ENCODE data around the gene PLAAT2.
"Not testable (repeated sequence)": the region's sequence is repeated elsewhere in the genome, so short reads cannot be mapped to it uniquely, and the experiment has no call there.

Gene PLAAT2

DNA sequence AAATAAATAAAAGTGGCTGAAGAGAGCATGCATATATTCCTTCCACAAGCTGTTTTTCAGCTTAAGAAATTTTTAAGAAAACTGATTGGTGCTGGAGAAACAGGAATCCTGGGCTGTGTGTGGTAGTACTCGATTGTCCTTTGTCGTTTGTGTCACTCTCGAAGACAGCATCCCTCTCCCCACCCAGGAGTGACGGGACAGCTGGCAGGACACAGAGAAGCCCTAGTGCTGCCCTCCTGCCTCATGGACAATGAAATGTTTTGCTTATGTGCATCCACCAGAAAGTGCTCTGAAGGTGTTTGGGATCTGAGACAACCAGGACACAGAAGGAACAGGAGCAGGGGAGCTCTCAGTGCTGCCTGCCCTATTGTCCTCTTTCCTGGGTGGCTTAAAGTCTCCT is 13.8 kb downstream of the PLAAT2 start:
- peak; percentile 4 for DNase-seq (ENCODE audit: low spot score)

DNA sequence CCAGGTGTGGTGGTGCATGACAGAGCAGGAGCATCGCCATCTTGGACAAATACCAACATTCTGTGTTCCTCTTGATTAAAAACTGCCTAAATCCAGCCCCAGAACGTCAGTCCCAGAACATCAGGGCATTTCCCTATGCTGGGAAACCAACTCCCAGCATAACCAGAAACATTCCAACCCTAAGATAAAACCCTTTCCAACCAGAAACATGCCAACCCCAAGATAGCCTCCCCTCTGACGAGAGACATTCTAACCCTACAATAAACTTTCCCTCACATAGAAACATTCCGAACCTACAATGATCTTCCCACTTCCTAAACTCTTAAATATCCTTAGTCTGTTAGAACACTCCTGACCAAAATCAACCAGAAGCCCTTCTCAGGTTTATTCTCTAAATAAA is 15.0 kb downstream of the PLAAT2 start:
- no peak for DNase-seq (ENCODE audit: low spot score)

GRCh38 chr11:63547061-63547460 is 16.1 kb downstream of the PLAAT2 start:
- DNase-seq (ENCODE audit: low spot score), result peak; percentile 4

DNA sequence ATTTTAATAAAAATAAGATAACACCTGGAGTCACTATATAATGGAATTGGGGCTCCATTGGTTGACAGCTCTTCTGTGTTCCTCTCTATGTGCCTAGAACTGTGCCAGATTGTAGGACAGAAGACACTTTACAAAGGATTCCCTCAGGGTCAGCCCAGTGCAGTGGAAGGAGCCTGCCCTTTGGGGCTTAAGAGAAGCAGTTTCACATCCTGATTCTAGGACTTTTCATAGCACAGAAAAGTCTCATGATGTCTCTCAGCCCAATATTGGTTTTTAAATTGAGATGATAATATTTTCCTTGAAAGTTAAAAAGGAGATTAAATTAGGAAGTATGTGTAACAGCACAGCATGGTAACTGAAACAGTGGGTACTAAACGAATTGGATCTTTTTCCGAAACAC is 19.5 kb downstream of the PLAAT2 start:
- no peak for DNase-seq (ENCODE audit: low spot score)

DNA sequence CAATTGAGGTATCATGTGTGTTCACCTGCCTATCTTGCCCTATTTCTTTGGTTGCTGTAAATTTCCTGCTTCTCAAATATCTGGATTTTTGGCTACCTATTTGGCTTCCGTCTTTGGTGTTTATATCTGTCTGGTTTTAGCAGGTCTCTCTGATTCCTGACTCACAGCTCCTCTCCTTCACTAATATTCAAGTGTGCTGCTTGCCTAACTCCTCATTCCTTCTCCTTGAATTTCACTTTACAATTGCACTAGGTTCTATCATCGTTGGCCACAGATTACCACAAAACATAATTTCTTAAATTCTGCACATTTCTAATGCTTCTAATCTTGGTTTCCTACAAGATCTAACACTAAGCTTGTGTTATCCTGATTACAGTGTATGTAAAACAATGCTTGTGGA is 20.7 kb downstream of the PLAAT2 start:
- DNase-seq (ENCODE audit: low spot score), result not testable (repeated sequence)

GRCh38 chr11:63537293-63538101 is 25.7 kb downstream of the PLAAT2 start:
- DNase-seq (ENCODE audit: low spot score), result peak; percentile 63

- DNase-seq (ENCODE audit: low spot score), result peak; percentile 71
Observed at GRCh38 chr11:63536669-63537292, 26.4 kb downstream of the PLAAT2 start, which contains the start of gene PLAAT4. Gene PLAAT4 (plus strand): TSS chr11:63536808. CDS start chr11:63536869, 61 bp downstream.

DNA sequence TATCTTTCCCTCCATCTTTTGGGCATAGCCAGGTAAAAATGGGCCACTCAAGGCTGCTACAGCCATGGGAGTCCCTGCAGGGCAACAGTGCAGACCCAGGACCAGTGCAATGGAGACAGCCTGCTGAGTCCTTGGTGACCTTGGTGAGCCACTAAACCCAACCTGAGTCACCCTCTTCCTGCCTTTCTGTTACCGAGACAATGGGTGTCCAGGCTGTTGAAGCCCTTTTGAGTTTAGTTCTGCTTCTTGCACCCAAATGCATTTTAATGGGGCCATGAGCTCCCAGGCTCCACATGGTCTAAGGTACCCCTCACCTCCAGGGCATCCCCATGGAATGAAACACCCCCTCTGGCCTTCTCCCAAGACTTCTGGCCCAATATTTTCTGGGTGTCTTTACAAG is 27.4 kb downstream of the PLAAT2 start:
- peak; percentile 6 for DNase-seq (ENCODE audit: low spot score)

DNA sequence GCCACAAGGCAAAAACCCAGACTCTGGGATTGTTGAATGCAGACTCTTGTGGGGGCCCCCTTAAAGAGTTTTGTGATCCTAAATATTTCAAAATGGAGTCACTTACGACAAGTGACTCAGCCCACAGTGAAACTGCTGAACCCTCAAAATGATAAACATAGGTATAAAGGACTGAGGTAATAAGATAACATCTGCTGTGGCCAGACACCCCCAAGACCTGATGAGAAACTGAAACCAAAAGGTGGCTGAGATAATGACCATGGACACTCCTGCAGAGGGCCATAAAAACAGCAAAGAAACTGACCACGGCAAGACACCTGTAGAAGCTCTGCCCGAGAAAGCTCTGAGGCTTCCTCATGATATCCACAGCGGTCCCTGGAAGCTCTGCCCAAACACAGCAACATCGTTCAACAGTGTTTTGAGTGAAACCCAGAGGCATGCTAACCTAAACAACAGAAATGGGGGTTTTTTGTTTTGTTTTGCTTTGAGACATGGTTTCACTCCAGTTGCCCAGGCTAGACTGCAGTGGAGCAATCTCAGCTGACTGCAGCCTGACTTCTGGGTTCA is 28.2 kb downstream of the PLAAT2 start:
- no peak for DNase-seq (ENCODE audit: low spot score)

GRCh38 chr11:63534076-63534475 is 29.1 kb downstream of the PLAAT2 start:
- DNase-seq (ENCODE audit: low spot score), result no peak

DNA sequence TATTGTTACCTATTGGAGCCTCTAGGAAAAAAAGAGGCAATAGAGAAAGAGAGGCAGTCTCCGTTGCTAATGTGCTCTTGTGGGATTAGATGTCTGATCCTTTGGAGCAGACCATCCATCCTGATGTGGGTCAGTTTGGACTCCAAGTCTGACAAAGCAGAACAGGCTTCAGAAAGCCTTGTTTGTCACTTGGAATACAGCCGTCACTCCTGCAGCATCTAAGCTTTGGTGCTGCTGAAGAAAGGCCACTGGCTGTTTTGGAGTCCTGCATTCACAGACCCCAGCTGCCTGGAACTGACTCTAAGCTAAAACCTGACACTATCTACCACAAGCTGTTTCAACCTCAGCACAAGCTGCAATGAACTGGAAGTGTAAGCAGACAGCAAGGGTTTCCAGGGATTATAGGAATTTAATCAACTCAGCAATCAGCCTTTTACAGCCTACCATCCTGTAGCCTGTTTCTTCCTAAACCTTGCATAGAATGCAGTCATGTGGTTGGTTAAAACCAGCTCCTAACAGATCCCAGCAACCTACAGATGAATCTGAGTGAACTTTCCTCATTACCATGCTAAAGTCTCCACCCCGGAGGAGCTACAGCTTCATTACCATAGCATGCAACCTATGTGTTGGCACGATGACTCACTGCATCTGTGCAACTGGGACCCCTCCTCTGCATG is 30.2 kb downstream of the PLAAT2 start:
- DNase-seq (ENCODE audit: low spot score), result no peak

DNA sequence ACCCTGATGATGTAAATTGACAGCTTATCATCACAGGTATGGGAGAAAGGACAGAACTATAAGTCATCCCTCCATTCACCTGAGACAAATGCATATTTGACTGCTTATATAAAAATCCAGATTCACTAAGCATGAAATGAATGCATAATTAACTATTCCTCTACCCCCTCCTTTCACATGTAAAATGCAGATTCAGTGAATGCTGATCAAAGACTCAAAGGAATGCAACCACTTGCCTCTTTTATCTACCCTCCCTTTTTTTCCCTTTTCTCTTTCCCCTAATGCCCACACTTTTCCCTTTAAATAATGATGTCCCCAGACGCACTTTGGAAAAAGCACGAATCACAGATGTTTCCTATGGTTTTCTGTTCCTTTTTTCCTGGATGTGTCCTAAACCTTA is 31.1 kb downstream of the PLAAT2 start:
- no peak for DNase-seq (ENCODE audit: low spot score)

- DNase-seq (ENCODE audit: low spot score), result peak; percentile 57
Observed at GRCh38 chr11:63531074-63531792, 31.9 kb downstream of the PLAAT2 start.

DNA sequence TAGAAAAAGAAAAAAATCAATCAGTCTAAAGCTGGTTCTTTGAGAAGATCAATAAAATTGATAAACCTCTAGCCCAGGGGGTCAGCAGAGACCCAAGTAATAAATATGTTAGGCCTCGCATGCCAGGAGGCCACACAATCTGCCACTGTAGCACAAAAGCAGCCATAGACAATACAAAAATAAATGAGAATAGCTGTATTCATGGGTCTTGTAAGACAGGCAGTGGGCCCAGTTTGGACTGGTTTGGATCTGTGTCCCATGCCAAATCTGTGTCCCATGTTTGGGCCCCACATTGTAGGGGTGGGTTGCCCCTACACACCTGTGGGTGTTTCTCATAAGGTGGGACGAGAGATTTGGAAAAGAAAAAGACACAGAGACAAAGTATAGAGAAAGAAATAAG is 33.2 kb downstream of the PLAAT2 start:
- DNase-seq (ENCODE audit: low spot score), result no peak

DNA sequence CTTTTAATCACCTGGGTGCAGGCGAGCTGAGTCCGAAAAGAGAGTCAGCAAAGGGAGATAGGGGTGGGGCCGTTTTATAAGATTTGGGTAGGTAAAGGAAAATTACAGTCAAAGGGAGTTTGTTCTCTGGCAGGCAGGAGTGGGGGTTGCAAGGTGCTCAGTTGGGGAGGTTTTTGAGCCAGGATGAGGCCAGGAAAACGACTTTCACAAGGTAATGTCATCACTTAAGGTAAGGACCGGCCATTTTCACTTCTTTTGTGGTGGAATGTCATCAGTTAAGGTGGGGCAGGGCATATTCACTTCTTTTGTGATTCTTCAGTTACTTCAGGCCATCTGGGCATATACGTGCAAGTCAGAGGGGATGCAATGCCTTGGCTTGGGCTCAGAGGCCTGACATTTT is 33.8 kb downstream of the PLAAT2 start:
- not testable (repeated sequence) for DNase-seq (ENCODE audit: low spot score)

DNA sequence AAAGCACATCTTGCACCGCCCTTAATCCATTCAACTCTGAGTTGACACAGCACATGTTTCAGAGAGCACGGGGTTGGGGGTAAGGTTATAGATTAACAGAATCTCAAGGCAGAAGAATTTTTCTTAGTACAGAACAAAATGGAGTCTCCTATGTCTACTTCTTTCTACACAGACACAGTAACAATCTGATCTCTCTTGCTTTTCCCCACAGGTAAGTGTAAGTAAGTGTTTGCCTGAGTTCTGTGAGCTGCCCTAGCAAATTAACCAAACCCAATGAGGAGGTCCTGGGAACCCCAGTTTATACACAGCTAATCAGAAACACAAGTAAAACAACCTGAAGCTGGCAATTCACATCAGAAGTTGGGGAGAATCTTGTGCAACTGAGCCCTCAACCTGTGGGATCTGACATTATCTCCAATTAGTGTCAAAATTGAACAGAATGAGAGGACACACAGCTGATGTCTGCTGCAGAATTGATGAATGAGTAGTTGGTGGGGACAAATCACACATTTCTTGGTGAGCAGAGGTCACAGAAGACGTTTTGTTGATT is 34.4 kb downstream of the PLAAT2 start:
- DNase-seq (ENCODE audit: low spot score), result not testable (repeated sequence)

GRCh38 chr11:63528156-63528555 is 35.0 kb downstream of the PLAAT2 start:
- not testable (repeated sequence) for DNase-seq (ENCODE audit: low spot score)

DNA sequence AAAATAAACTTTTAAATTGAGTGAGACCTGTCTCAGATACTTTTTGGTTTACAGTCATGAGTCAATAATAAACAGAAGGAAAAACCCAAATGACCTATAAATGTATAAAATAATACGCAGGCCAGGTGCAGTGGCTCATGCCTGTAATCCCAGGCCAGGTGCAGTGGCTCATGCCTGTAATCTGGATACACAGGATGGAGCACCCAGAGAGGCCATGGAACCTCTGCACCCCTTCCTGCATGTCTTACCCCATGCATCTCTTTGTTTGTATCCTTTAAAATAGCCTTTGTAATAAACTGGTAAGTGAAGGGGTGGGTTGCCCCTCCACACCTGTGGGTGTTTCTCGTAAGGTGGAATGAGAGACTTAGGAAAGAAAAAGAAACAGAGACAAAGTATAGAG is 35.5 kb downstream of the PLAAT2 start:
- DNase-seq (ENCODE audit: low spot score), result no peak

GRCh38 chr11:63523151-63523550 is 40.0 kb downstream of the PLAAT2 start:
- no peak for DNase-seq (ENCODE audit: low spot score)

GRCh38 chr11:63521896-63522295 is 41.3 kb downstream of the PLAAT2 start:
- no peak for DNase-seq (ENCODE audit: low spot score)

DNA sequence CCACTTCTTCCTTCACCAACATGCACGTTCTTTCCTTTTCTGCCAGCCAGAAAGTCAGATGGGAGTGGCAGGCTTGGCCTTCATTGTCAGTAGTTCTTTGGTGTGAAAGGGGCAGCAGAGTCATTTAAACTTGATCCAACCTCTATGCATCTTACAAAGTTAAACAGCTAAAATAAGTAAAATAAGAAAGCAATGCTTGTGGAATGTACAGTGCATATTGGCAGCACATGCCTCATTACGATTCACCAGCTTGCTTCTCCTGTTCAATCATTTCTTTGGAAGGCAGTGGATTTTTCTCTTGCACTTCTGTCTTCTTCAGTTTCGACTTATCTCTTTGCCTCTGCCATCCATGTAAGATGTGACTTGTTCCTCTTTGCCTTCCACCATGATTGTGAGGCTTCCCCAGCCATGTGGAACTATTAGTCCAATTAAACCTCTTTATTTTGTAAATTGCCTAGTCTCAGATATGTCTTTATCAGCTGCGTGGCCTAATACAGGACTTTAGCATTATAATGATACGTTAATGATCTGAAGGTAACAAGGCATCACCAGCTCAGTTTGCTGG is 42.5 kb downstream of the PLAAT2 start:
- no peak for DNase-seq (ENCODE audit: low spot score)

All from AG20443 (cell line).